HEK293T (cell line): ENCODE measurements around the gene HOXA10.

Experiments
- ARNT ChIP-seq: fragments of 450-650 bp; IDR thresholded peaks from 2 replicates; pipeline ENCODE4 v1.6.1; 2017; ENCODE audit warnings: mild to moderate bottlenecking
- FOXM1 ChIP-seq: fragments of 450-650 bp; IDR thresholded peaks from 2 replicates; pipeline ENCODE4 v1.6.1; 2017; ENCODE audit warnings: mild to moderate bottlenecking, borderline replicate concordance
- L3MBTL2 ChIP-seq: fragments of 450-650 bp; conservative IDR thresholded peaks from 2 replicates; pipeline ENCODE4 v1.6.1; 2016; ENCODE audit warnings: mild to moderate bottlenecking
- SP1 ChIP-seq: fragments of 450-650 bp; IDR thresholded peaks from 2 replicates; pipeline ENCODE4 v1.6.1; 2017
- TF ChIP-seq, protein P1 (sequence below): fragments of 450-650 bp; IDR thresholded peaks from 2 replicates; pipeline ENCODE4 v1.6.1; 2016

DNA sequence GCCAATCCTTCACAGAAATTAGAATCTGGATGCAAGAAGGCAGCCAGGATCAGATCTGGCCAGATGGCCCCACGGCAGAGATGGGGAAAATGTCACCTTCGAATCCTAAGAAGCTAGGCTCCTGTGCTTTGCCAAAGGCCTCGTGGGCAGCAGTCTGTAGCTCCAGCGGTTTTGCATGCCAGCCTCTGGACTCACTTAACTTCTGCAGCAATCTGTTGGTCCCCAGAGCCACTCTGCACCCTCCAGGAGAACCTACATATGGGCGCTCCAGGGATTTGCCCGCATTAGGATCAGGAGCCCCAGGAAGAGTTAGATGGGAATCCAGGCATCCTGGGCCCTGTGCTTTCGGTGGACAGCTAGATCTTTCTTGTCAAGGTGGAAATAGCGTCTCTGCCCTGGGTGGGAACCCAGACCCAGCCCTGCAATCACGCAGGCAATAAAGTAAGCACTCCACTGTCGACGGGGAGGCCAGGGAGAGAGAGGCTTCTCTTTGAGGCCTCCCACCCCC is 35.9 kb upstream of the HOXA10 start:
- no peak for TF ChIP-seq FOXM1
- TF ChIP-seq, protein P1, sequence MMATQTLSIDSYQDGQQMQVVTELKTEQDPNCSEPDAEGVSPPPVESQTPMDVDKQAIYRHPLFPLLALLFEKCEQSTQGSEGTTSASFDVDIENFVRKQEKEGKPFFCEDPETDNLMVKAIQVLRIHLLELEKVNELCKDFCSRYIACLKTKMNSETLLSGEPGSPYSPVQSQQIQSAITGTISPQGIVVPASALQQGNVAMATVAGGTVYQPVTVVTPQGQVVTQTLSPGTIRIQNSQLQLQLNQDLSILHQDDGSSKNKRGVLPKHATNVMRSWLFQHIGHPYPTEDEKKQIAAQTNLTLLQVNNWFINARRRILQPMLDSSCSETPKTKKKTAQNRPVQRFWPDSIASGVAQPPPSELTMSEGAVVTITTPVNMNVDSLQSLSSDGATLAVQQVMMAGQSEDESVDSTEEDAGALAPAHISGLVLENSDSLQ: no peak
- TF ChIP-seq SP1: no peak
- TF ChIP-seq ARNT: no peak
- TF ChIP-seq L3MBTL2: no peak
